NOMO-1 treated with dmso at 0.1 percent for 144 hours (cell line): ENCODE results near the gene DENND1A.

Experiments
- DNase-seq: peaks from one replicate; lab custom pipeline; 2025; ENCODE audit not compliant: unreplicated experiment; lab: John Stamatoyannopoulos, UW

The DENND1A gene

GRCh38 chr9:123478967-123479602 lies 450.8 kb downstream of the DENND1A start:
- DNase-seq, result no peak

- DNase-seq, result no peak
Measured at GRCh38 chr9:123478160-123478559, 451.8 kb downstream of the DENND1A start.

GRCh38 chr9:123475407-123475806 lies 454.5 kb downstream of the DENND1A start:
- DNase-seq, result no peak

- no peak for DNase-seq
Measured at GRCh38 chr9:123472862-123473614, 456.9 kb downstream of the DENND1A start.

GRCh38 chr9:123471843-123472570 lies 457.9 kb downstream of the DENND1A start:
- no peak for DNase-seq

GRCh38 chr9:123470991-123471770 lies 458.7 kb downstream of the DENND1A start:
- no peak for DNase-seq

GRCh38 chr9:123470121-123470782 lies 459.7 kb downstream of the DENND1A start:
- peak; percentile 46 for DNase-seq

- no peak for DNase-seq
Measured at GRCh38 chr9:123469282-123469681, 460.6 kb downstream of the DENND1A start.

GRCh38 chr9:123468541-123468940 lies 461.4 kb downstream of the DENND1A start:
- DNase-seq, result no peak

GRCh38 chr9:123465304-123465703 lies 464.6 kb downstream of the DENND1A start:
- DNase-seq, result no peak

- DNase-seq, result no peak
Measured at GRCh38 chr9:123460091-123460490, 469.8 kb downstream of the DENND1A start.

GRCh38 chr9:123457583-123457982 lies 472.3 kb downstream of the DENND1A start:
- DNase-seq, result no peak

GRCh38 chr9:123456011-123456410 lies 473.9 kb downstream of the DENND1A start:
- no peak for DNase-seq

GRCh38 chr9:123455187-123455586 lies 474.7 kb downstream of the DENND1A start:
- DNase-seq, result no peak

GRCh38 chr9:123454361-123454760 lies 475.6 kb downstream of the DENND1A start:
- DNase-seq, result no peak

- DNase-seq, result no peak
Measured at GRCh38 chr9:123453831-123454321, 476.1 kb downstream of the DENND1A start.

GRCh38 chr9:123453076-123453667 lies 476.8 kb downstream of the DENND1A start:
- no peak for DNase-seq

GRCh38 chr9:123450996-123451395 lies 478.9 kb downstream of the DENND1A start:
- DNase-seq, result no peak

- no peak for DNase-seq
Measured at GRCh38 chr9:123450098-123450770, 479.7 kb downstream of the DENND1A start.
